IPS DF 6.9 (cell line): ENCODE data around the gene SUSD6.
"Not testable (repeated sequence)": the region's sequence is repeated elsewhere in the genome, so short reads cannot be mapped to it uniquely, and the experiment has no call there.

ENCODE experiments used
- DNase-seq: peaks from one replicate; pipeline ENCODE4 v3.0.0-alpha.2; 2013; ENCODE audit warnings: low read depth, low spot score
- H3K27ac ChIP-seq: one replicate; pipeline ENCODE4 v1.5.1; 2013; ENCODE audit warnings: low read length, control low read depth
- H3K27me3 ChIP-seq: 2 replicates; pipeline ENCODE4 v1.6.1; 2013; ENCODE audit warnings: mild to moderate bottlenecking, low read length; ENCODE audit not compliant: control insufficient read depth, insufficient read depth
- H3K36me3 ChIP-seq: 2 replicates; pipeline ENCODE4 v1.6.1; 2013; ENCODE audit warnings: low read length; ENCODE audit not compliant: control insufficient read depth, insufficient read depth
- H3K4me1 ChIP-seq: 2 replicates; pipeline ENCODE4 v1.6.1; 2013; ENCODE audit warnings: low read length; ENCODE audit not compliant: control insufficient read depth, insufficient read depth
- H3K4me3 ChIP-seq: 2 replicates; pipeline ENCODE4 v1.5.1; 2013; ENCODE audit warnings: mild to moderate bottlenecking, low read length
- H3K9me3 ChIP-seq: 2 replicates; pipeline ENCODE4 v1.6.1; 2013; ENCODE audit warnings: low read length, inconsistent platforms; ENCODE audit not compliant: control insufficient read depth, insufficient read depth
- WGBS: extraction: QIAGEN DNeasy Blood & Tissue Kit; methylation state at CpG from one replicate; pipeline ENCODE4 v1.1.7; 2013; ENCODE audit warnings: mixed read lengths, missing lambda C conversion rate; ENCODE audit not compliant: insufficient read length, insufficient coverage; 5-methylcytosine and 5-hydroxymethylcytosine counted together

Gene SUSD6

GRCh38 chr14:69726761-69727511 is 115.5 kb downstream of the SUSD6 start:
- Histone ChIP-seq H3K27ac (no peak overlapping the region), H3K9me3 (no peaks in the 10 kb centered on the region), H3K4me1 (0 out of 2 replicates have a peak, but pooled peaks cover 1% of the 10 kb centered on the region), H3K27me3 (no peaks in the 10 kb centered on the region), H3K36me3 (no peaks in the 10 kb centered on the region), H3K4me3 (peak overlapping the region; percentile 37; the same call in 1 of the 2 replicates)
- WGBS = no CpG with 5 or more reads among the region's 51 CpGs
- no peak for DNase-seq

GRCh38 chr14:69727860-69728259 is 116.5 kb downstream of the SUSD6 start:
- H3K9me3 ChIP-seq = no peaks in the 10 kb centered on the region
- no peak overlapping the region for H3K27ac ChIP-seq
- H3K4me3 ChIP-seq = no peak overlapping the region
- H3K4me1 ChIP-seq = 0 out of 2 replicates have a peak, but pooled peaks cover 1% of the 10 kb centered on the region
- no peaks in the 10 kb centered on the region for H3K36me3 ChIP-seq
- no peak for DNase-seq
- no peaks in the 10 kb centered on the region for H3K27me3 ChIP-seq
- WGBS = no CpG with 5 or more reads among the region's 4 CpGs

- not testable (repeated sequence) for H3K4me1 ChIP-seq, H3K4me3 ChIP-seq, H3K36me3 ChIP-seq, H3K27ac ChIP-seq, H3K9me3 ChIP-seq, DNase-seq, H3K27me3 ChIP-seq
- WGBS = no CpG with 5 or more reads among the region's 8 CpGs
These were observed 120.7 kb downstream of the SUSD6 start for GRCh38 chr14:69731919-69732598.

- H3K4me3 ChIP-seq, DNase-seq, H3K27me3 ChIP-seq, H3K36me3 ChIP-seq, H3K9me3 ChIP-seq, H3K27ac ChIP-seq, H3K4me1 ChIP-seq: not testable (repeated sequence)
- no CpG with 5 or more reads among the region's 4 CpGs for WGBS
These were observed 125.0 kb downstream of the SUSD6 start for GRCh38 chr14:69736405-69736804.

- Histone ChIP-seq H3K4me1 (no peaks in the 10 kb centered on the region), H3K27ac (no peak overlapping the region), H3K9me3 (no peaks in the 10 kb centered on the region), H3K27me3 (no peaks in the 10 kb centered on the region), H3K4me3 (no peak overlapping the region), H3K36me3 (no peaks in the 10 kb centered on the region)
- WGBS = no CpG with 5 or more reads among the region's 1 CpG
- DNase-seq = no peak
These were observed 129.7 kb downstream of the SUSD6 start for GRCh38 chr14:69741055-69741454.

- Histone ChIP-seq H3K36me3 (no peaks in the 10 kb centered on the region), H3K27ac (no peak overlapping the region), H3K27me3 (no peaks in the 10 kb centered on the region), H3K9me3 (no peaks in the 10 kb centered on the region), H3K4me1 (no peaks in the 10 kb centered on the region), H3K4me3 (no peak overlapping the region)
- WGBS = no CpG with 5 or more reads among the region's 1 CpG
- DNase-seq = no peak
These were observed 138.6 kb downstream of the SUSD6 start for GRCh38 chr14:69749956-69750355.

- no peak for DNase-seq
- Histone ChIP-seq H3K4me3 (no peak overlapping the region), H3K4me1 (no peaks in the 10 kb centered on the region), H3K27ac (no peak overlapping the region), H3K27me3 (no peaks in the 10 kb centered on the region), H3K36me3 (no peaks in the 10 kb centered on the region), H3K9me3 (no peaks in the 10 kb centered on the region)
- no CpG with 5 or more reads among the region's 2 CpGs for WGBS
These were observed 139.1 kb downstream of the SUSD6 start for GRCh38 chr14:69750495-69750894.

GRCh38 chr14:69752773-69753172 is 141.4 kb downstream of the SUSD6 start:
- DNase-seq = no peak
- Histone ChIP-seq H3K27ac (no peak overlapping the region), H3K4me1 (no peaks in the 10 kb centered on the region), H3K4me3 (no peak overlapping the region), H3K36me3 (no peaks in the 10 kb centered on the region), H3K27me3 (no peaks in the 10 kb centered on the region), H3K9me3 (no peaks in the 10 kb centered on the region)
- no CpG with 5 or more reads among the region's 1 CpG for WGBS

GRCh38 chr14:69753860-69754259 is 142.5 kb downstream of the SUSD6 start:
- no CpG with 5 or more reads among the region's 1 CpG for WGBS
- Histone ChIP-seq H3K4me3 (no peak overlapping the region), H3K27ac (no peak overlapping the region), H3K9me3 (no peaks in the 10 kb centered on the region), H3K27me3 (no peaks in the 10 kb centered on the region), H3K4me1 (no peaks in the 10 kb centered on the region), H3K36me3 (no peaks in the 10 kb centered on the region)
- no peak for DNase-seq

- no peaks in the 10 kb centered on the region for H3K36me3 ChIP-seq
- H3K9me3 ChIP-seq = no peaks in the 10 kb centered on the region
- H3K27me3 ChIP-seq = no peaks in the 10 kb centered on the region
- no peak for DNase-seq
- WGBS = no CpG with 5 or more reads among the region's 2 CpGs
- no peak overlapping the region for H3K4me3 ChIP-seq
- no peak overlapping the region for H3K27ac ChIP-seq
- no peaks in the 10 kb centered on the region for H3K4me1 ChIP-seq
These were observed 143.1 kb downstream of the SUSD6 start for GRCh38 chr14:69754487-69754886.

- no peak overlapping the region for H3K27ac ChIP-seq
- H3K4me3 ChIP-seq = no peak overlapping the region
- no peaks in the 10 kb centered on the region for H3K36me3 ChIP-seq
- H3K4me1 ChIP-seq = no peaks in the 10 kb centered on the region
- no peaks in the 10 kb centered on the region for H3K27me3 ChIP-seq
- no peaks in the 10 kb centered on the region for H3K9me3 ChIP-seq
- DNase-seq = no peak
These were observed 143.9 kb downstream of the SUSD6 start for GRCh38 chr14:69755296-69755695.
